Neural progenitor cell (in vitro differentiated cells): ENCODE results near the gene SLC22A23. TPM values are rescaled to one million over a fixed set of nuclear protein-coding genes. Genes with fewer than 3 reads are reported as not detected.

Experiments
- DNase-seq: peaks from one replicate; pipeline ENCODE4 v3.0.0-alpha.2; 2016; ENCODE audit warnings: low spot score
- H2AFZ ChIP-seq: fragments of 200-600 bp; sonication (generic); replicated peaks from 2 replicates; pipeline ENCODE4 v1.6.1; 2016; ENCODE audit warnings: antibody characterized with exemption
- H3F3A ChIP-seq: fragments of 200-600 bp; sonication (generic); 2 replicates; pipeline ENCODE4 v1.6.1; 2016; ENCODE audit warnings: antibody characterized with exemption, low read depth
- H3K27ac ChIP-seq: fragments of 200-600 bp; sonication (generic); 2 replicates; pipeline ENCODE4 v1.5.1; 2016; ENCODE audit warnings: mild to moderate bottlenecking
- H3K27me3 ChIP-seq: fragments of 200-600 bp; sonication (generic); 2 replicates; pipeline ENCODE4 v1.6.1; 2016; ENCODE audit warnings: mild to moderate bottlenecking, moderate library complexity
- H3K36me3 ChIP-seq: fragments of 200-600 bp; sonication (generic); 2 replicates; pipeline ENCODE4 v1.5.1; 2016
- H3K4me1 ChIP-seq: fragments of 200-600 bp; sonication (generic); 2 replicates; pipeline ENCODE4 v1.6.1; 2016; ENCODE audit warnings: mixed run types
- H3K4me2 ChIP-seq: fragments of 200-600 bp; sonication (generic); 2 replicates; pipeline ENCODE4 v1.6.1; 2016
- H3K4me3 ChIP-seq: fragments of 200-600 bp; sonication (generic); 2 replicates; pipeline ENCODE4 v1.5.1; 2016
- H3K79me2 ChIP-seq: fragments of 200-600 bp; sonication (generic); 2 replicates; pipeline ENCODE4 v1.6.1; 2016; ENCODE audit warnings: low read depth
- H3K9ac ChIP-seq: fragments of 200-600 bp; sonication (generic); 2 replicates; pipeline ENCODE4 v1.6.1; 2016
- H3K9me3 ChIP-seq: fragments of 200-600 bp; sonication (generic); 2 replicates; pipeline ENCODE4 v1.5.1; 2016; ENCODE audit warnings: low read depth
- H4K20me1 ChIP-seq: fragments of 200-600 bp; sonication (generic); 2 replicates; pipeline ENCODE4 v1.6.1; 2016; ENCODE audit warnings: low read depth
- H3K27ac Mint-ChIP-seq: 3 replicates; pipeline ENCODE4 v1.8.0; 2021; ENCODE audit warnings: mixed read lengths
- H3K27me3 Mint-ChIP-seq: 2 replicates; pipeline ENCODE4 v1.8.0; 2022; ENCODE audit warnings: low read depth, mild to moderate bottlenecking, inconsistent platforms, moderate library complexity, mixed read lengths; ENCODE audit not compliant: insufficient read depth
- H3K36me3 Mint-ChIP-seq: 3 replicates; pipeline ENCODE4 v1.8.0; 2021; ENCODE audit warnings: mixed read lengths
- H3K4me1 Mint-ChIP-seq: 3 replicates; pipeline ENCODE4 v1.8.0; 2021; ENCODE audit warnings: mixed read lengths
- H3K4me3 Mint-ChIP-seq: 3 replicates; pipeline ENCODE4 v1.8.0; 2021; ENCODE audit warnings: mild to moderate bottlenecking, moderate library complexity, mixed read lengths
- H3K9me3 Mint-ChIP-seq: 3 replicates; pipeline ENCODE4 v1.8.0; 2020; ENCODE audit warnings: mixed read lengths
- CTCF ChIP-seq: fragments of 200-600 bp; sonication (generic); IDR thresholded peaks from 2 replicates; pipeline ENCODE4 v1.5.1; 2017; ENCODE audit warnings: antibody characterized with exemption, mild to moderate bottlenecking
- EZH2 ChIP-seq: fragments of 200-600 bp; sonication (generic); IDR thresholded peaks from 2 replicates; pipeline ENCODE4 v1.6.1; 2017; ENCODE audit warnings: antibody characterized with exemption, mild to moderate bottlenecking, moderate library complexity
- EZH2phosphoT487 ChIP-seq: fragments of 200-600 bp; sonication (generic); IDR thresholded peaks from 2 replicates; pipeline ENCODE4 v1.6.1; 2017; ENCODE audit warnings: antibody characterized with exemption
- total RNA-seq: library from RNA; depleted of rRNA; stranded (reverse); fragments of >200 nt; gene quantifications from 2 replicates; pipeline ENCODE4 v1.2.3, GENCODE V29; 2015; ENCODE audit warnings: low replicate concordance

SLC22A23 gene
- total RNA-seq, 1 donor from 2014 or later = 0.99 TPM

- H3K4me1 ChIP-seq = peaks cover 58% of the 10 kb centered on the region
- TF ChIP-seq CTCF (no peak), EZH2phosphoT487 (no peak), EZH2 (no peak)
- no peak for DNase-seq
- no peak overlapping the region for H3K4me3 Mint-ChIP-seq
- no peak overlapping the region for H3K4me2 ChIP-seq
- H2AFZ ChIP-seq = no peak overlapping the region
- no peaks in the 10 kb centered on the region for H3K9me3 ChIP-seq
- H4K20me1 ChIP-seq = no peaks in the 10 kb centered on the region
- H3K27ac Mint-ChIP-seq = peak overlapping the region; percentile 84
- H3K36me3 Mint-ChIP-seq = peaks cover 14% of the 10 kb centered on the region
- no peak overlapping the region for H3K27ac ChIP-seq
- H3K4me3 ChIP-seq = no peak overlapping the region
- H3F3A ChIP-seq = peaks cover 27% of the 10 kb centered on the region
- no peaks in the 10 kb centered on the region for H3K79me2 ChIP-seq
- H3K9me3 Mint-ChIP-seq = no peaks in the 10 kb centered on the region
- peaks cover 37% of the 10 kb centered on the region for H3K27me3 ChIP-seq
- H3K36me3 ChIP-seq = no peaks in the 10 kb centered on the region
- H3K27me3 Mint-ChIP-seq = peaks cover 5% of the 10 kb centered on the region
- no peak overlapping the region for H3K9ac ChIP-seq
- peaks cover 92% of the 10 kb centered on the region for H3K4me1 Mint-ChIP-seq
Measured at GRCh38 chr6:3347247-3347646, 109.6 kb downstream of the SLC22A23 start.

GRCh38 chr6:3346476-3346875 lies 110.4 kb downstream of the SLC22A23 start:
- H3K4me3 ChIP-seq = no peak overlapping the region
- H3K4me1 Mint-ChIP-seq = peaks cover 92% of the 10 kb centered on the region
- no peak overlapping the region for H3K27ac ChIP-seq
- H3K9me3 ChIP-seq = no peaks in the 10 kb centered on the region
- no peaks in the 10 kb centered on the region for H3K36me3 ChIP-seq
- H3K27me3 ChIP-seq = peaks cover 33% of the 10 kb centered on the region
- peaks cover 14% of the 10 kb centered on the region for H3K36me3 Mint-ChIP-seq
- H3F3A ChIP-seq = peaks cover 27% of the 10 kb centered on the region
- no peak overlapping the region for H3K9ac ChIP-seq
- no peaks in the 10 kb centered on the region for H3K9me3 Mint-ChIP-seq
- H3K4me2 ChIP-seq = no peak overlapping the region
- peaks cover 5% of the 10 kb centered on the region for H3K27me3 Mint-ChIP-seq
- TF ChIP-seq EZH2 (no peak), EZH2phosphoT487 (no peak), CTCF (no peak)
- no peaks in the 10 kb centered on the region for H4K20me1 ChIP-seq
- no peak overlapping the region for H3K4me3 Mint-ChIP-seq
- no peak overlapping the region for H2AFZ ChIP-seq
- H3K27ac Mint-ChIP-seq = peak overlapping the region; percentile 96
- peaks cover 58% of the 10 kb centered on the region for H3K4me1 ChIP-seq
- no peak for DNase-seq
- no peaks in the 10 kb centered on the region for H3K79me2 ChIP-seq

GRCh38 chr6:3345836-3346235 lies 111.0 kb downstream of the SLC22A23 start:
- no peak for DNase-seq
- no peak overlapping the region for H2AFZ ChIP-seq
- H3K27me3 Mint-ChIP-seq = peaks cover 5% of the 10 kb centered on the region
- H3K4me1 ChIP-seq = peaks cover 61% of the 10 kb centered on the region
- H3K36me3 Mint-ChIP-seq = peaks cover 14% of the 10 kb centered on the region
- no peaks in the 10 kb centered on the region for H3K9me3 ChIP-seq
- H3K4me3 Mint-ChIP-seq = peak overlapping the region; percentile 39
- peaks cover 27% of the 10 kb centered on the region for H3F3A ChIP-seq
- no peaks in the 10 kb centered on the region for H3K9me3 Mint-ChIP-seq
- no peaks in the 10 kb centered on the region for H4K20me1 ChIP-seq
- TF ChIP-seq EZH2phosphoT487 = no peak
- TF ChIP-seq EZH2 = no peak
- no peak for TF ChIP-seq CTCF
- peaks cover 92% of the 10 kb centered on the region for H3K4me1 Mint-ChIP-seq
- peaks cover 33% of the 10 kb centered on the region for H3K27me3 ChIP-seq
- no peaks in the 10 kb centered on the region for H3K79me2 ChIP-seq
- no peak overlapping the region for H3K9ac ChIP-seq
- H3K4me2 ChIP-seq = no peak overlapping the region
- no peaks in the 10 kb centered on the region for H3K36me3 ChIP-seq
- no peak overlapping the region for H3K4me3 ChIP-seq
- H3K27ac Mint-ChIP-seq = peak overlapping the region; percentile 96
- no peak overlapping the region for H3K27ac ChIP-seq
